ENCODE measurements around the gene AMT. TPM values are rescaled to one million over a fixed set of nuclear protein-coding genes. Genes with fewer than 3 reads are reported as not detected.
A peak's percentile ranks its signal among the peaks of the same experiment; 100 is the strongest.

AMT gene
- total RNA-seq, 5 donors from 2014 or later (not counting 1 experiment from before 2014, with no cell fraction given) = 9.6 to 14.1 (median 11.1) TPM

DNA sequence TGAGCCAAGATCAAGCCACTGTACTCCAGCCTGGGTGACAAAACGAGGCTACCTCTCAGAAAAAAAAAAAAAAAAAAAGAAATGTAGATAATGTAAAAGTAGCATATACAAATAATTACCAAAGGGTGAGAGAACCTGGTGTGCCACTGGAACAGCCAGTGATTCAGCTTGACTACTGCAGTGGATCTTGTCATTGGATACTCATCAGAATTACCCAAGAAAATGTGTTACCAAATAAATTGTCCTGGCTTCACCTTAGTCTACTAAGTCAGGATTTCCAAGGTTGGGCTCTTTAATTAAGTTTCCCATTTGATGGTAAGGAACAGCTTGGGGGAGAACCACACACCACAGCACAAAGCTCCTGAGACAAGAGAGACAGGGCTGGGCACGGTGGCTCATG lies 5.3 kb upstream of the AMT start:
- H3K27ac Mint-ChIP-seq = peak overlapping the region; percentile 44 to 95
- Histone ChIP-seq H3K27ac (ENCODE audit: low read length) (no peak overlapping the region), H3K36me3 (ENCODE audit: control insufficient read depth in 2 of 2, extremely low read depth in 1 of 2, insufficient read depth in 1 of 2, low read length in 1 of 2) (peaks cover 3 to 6% of the 10 kb centered on the region in 2 donors), H3K4me3 (ENCODE audit: control insufficient read depth in 1 of 2, extremely low read depth in 1 of 2, low read length in 1 of 2) (no peak overlapping the region), H3K9me3 (no peaks in the 10 kb centered on the region), H3K4me1 (ENCODE audit: control insufficient read depth in 1 of 2, extremely low read depth in 1 of 2, insufficient read depth in 2 of 2, low read length in 2 of 2) (peaks cover 9 to 36% of the 10 kb centered on the region in 2 experiments), H3K27me3 (replicated peaks in 1 of 2; ENCODE audit: control insufficient read depth in 2 of 2, extremely low read depth in 1 of 2, insufficient read depth in 2 of 2, low read length in 1 of 2) (no peaks in the 10 kb centered on the region)
- POLR2A ChIA-PET = interaction anchor here in 1 of 2 donors (1.2 kb wide), 1 partner anchor 12 kb away, joined by 4 read pairs; no protein-coding TSS in a partner anchor
- no peaks in the 10 kb centered on the region for H3K27me3 Mint-ChIP-seq
- DNase-seq (no peak), ATAC-seq (replicated peaks in 1 of 4) (no peak)
- CTCF ChIA-PET = interaction anchor here in 1 of 2 donors (0.7 kb wide), 1 partner anchor 12 kb away, joined by 3 read pairs; no protein-coding TSS in a partner anchor
- WGBS (ENCODE audit: insufficient coverage) = 20% methylated on average over 1 of the region's 2 CpGs
- peaks cover 2% of the 10 kb centered on the region for H3K36me3 Mint-ChIP-seq
- H3K4me3 Mint-ChIP-seq = peak overlapping the region in 2 of 3 donors; percentile 91 to 95
- H3K9me3 Mint-ChIP-seq = no peaks in the 10 kb centered on the region
- H3K4me1 Mint-ChIP-seq = peaks cover 30 to 41% (median 31%) of the 10 kb centered on the region in 3 donors

DNA sequence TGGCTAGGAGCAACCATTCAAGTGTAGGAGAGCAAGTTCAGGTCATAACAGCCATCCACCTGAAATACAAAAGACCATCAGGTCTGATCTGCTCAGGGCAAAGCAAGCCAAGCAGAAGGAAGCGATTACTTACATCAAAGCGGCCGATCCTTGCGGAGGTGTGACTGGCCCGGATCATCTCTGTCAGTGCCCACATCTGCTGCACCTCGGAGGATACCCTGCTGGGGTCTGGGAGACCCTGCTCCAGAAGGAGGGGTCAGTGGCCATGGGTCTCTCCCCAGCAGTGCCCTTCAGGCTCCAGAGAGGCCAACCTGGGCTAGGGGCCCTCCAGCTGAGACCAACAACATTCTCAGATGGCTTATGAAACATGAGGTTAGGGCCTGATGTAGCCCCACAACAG lies 2.5 kb upstream of the AMT start:
- H3K27ac ChIP-seq (ENCODE audit: low read length) = no peak overlapping the region
- ATAC-seq (replicated peaks in 1 of 4) (no peak), DNase-seq (no peak)
- H3K4me3 ChIP-seq (ENCODE audit: control insufficient read depth in 1 of 2, extremely low read depth in 1 of 2, low read length in 1 of 2) = no peak overlapping the region
- H3K27me3 Mint-ChIP-seq = no peaks in the 10 kb centered on the region
- no peaks in the 10 kb centered on the region for H3K9me3 ChIP-seq
- POLR2A ChIA-PET = no interaction called here
- no peak overlapping the region for H3K4me3 Mint-ChIP-seq
- 96% methylated on average over 6 of the region's 6 CpGs for WGBS (ENCODE audit: insufficient coverage)
- H3K36me3 ChIP-seq (ENCODE audit: control insufficient read depth in 2 of 2, extremely low read depth in 1 of 2, insufficient read depth in 1 of 2, low read length in 1 of 2) = peaks cover 4 to 9% of the 10 kb centered on the region in 2 donors
- H3K9me3 Mint-ChIP-seq = no peaks in the 10 kb centered on the region
- CTCF ChIA-PET = interaction anchor here in 1 of 2 donors (1.5 kb wide), 1 partner anchor 9 kb away, joined by 3 read pairs; no protein-coding TSS in a partner anchor
- no peaks in the 10 kb centered on the region for H3K27me3 ChIP-seq (replicated peaks in 1 of 2; ENCODE audit: control insufficient read depth in 2 of 2, extremely low read depth in 1 of 2, insufficient read depth in 2 of 2, low read length in 1 of 2)
- peaks cover 33 to 51% (median 33%) of the 10 kb centered on the region in 3 donors for H3K4me1 Mint-ChIP-seq
- peaks cover 5% of the 10 kb centered on the region for H3K36me3 Mint-ChIP-seq
- peak overlapping the region in 1 of 2 donors; percentile 60 for H3K27ac Mint-ChIP-seq
- H3K4me1 ChIP-seq (ENCODE audit: control insufficient read depth in 1 of 2, extremely low read depth in 1 of 2, insufficient read depth in 2 of 2, low read length in 2 of 2) = peaks cover 9 to 45% of the 10 kb centered on the region in 2 experiments

DNA sequence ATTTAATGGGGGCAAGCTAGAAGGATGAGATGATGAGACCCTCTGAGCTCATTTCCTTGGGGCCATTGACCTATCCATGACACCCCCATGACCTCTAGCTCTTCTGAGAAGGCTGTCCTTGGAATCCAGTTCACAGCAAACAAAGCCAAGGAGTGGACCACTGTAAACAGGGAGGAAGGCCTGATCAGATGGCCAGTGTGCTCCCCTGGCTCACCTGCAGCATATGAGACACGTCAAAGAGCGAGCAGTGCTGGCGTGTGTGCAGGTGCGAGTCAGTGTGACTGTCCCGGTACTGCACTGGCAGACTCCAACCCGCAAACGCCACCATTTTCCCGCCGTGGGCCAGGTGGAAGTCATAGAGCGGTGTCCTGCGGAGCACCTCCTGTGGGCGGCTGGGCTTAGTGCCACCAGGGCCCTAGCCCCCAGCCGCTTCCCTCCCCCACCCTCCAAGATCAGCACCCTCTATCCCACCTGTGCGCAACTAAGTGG lies 339 bp downstream of the AMT start:
- peak overlapping the region in 1 of 2 donors; percentile 44 for H3K27ac Mint-ChIP-seq
- H3K27me3 ChIP-seq (replicated peaks in 1 of 2; ENCODE audit: control insufficient read depth in 2 of 2, extremely low read depth in 1 of 2, insufficient read depth in 2 of 2, low read length in 1 of 2) = no peaks in the 10 kb centered on the region
- ATAC-seq (replicated peaks in 1 of 4) (no peak), DNase-seq (no peak)
- peak overlapping the region in 2 of 3 donors; percentile 28 to 41 for H3K4me3 Mint-ChIP-seq
- H3K27me3 Mint-ChIP-seq = no peaks in the 10 kb centered on the region
- H3K36me3 Mint-ChIP-seq = peaks cover 9% of the 10 kb centered on the region
- no peaks in the 10 kb centered on the region for H3K9me3 ChIP-seq
- H3K27ac ChIP-seq (ENCODE audit: low read length) = no peak overlapping the region
- ChIA-PET POLR2A (no interaction called here), CTCF (no interaction called here)
- H3K36me3 ChIP-seq (ENCODE audit: control insufficient read depth in 2 of 2, extremely low read depth in 1 of 2, insufficient read depth in 1 of 2, low read length in 1 of 2) = peaks cover 4 to 21% of the 10 kb centered on the region in 2 donors
- H3K4me3 ChIP-seq (ENCODE audit: control insufficient read depth in 1 of 2, extremely low read depth in 1 of 2, low read length in 1 of 2) = peak overlapping the region in 1 of 2 donors; percentile 17
- peaks cover 35 to 61% (median 40%) of the 10 kb centered on the region in 3 donors for H3K4me1 Mint-ChIP-seq
- H3K4me1 ChIP-seq (ENCODE audit: control insufficient read depth in 1 of 2, extremely low read depth in 1 of 2, insufficient read depth in 2 of 2, low read length in 2 of 2) = peaks cover 12 to 53% of the 10 kb centered on the region in 2 experiments
- H3K9me3 Mint-ChIP-seq = no peaks in the 10 kb centered on the region
- WGBS (ENCODE audit: insufficient coverage) = 81% methylated on average over 14 of the region's 14 CpGs

DNA sequence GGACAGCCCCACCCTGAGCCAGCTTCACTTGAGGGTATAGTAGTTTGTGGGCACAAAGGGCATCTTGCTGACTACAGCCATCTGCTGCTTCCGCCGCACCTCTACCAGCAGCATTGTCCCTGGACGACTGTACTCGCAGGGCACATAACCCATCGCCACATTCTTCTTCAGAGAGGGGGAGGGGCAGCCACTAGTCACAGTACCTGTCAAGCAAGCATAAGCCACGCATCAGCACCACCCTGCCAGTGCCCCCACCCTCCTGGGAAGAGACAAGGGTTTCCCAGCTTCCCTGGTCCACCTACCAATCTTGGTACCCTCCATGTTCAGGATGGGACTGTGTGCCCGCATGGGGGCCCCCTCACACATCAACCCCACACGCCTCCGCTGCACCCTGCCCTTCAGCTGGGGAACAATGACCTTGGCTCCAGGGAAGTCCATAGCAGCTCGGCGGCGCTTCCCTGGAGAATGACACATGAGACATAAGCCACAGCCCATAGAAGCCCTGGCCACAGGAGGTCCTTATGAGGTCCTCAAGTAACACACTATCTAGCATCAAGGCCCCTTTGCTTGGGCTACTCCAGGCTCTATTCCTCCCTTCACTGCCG lies 4.7 kb downstream of the AMT start:
- Histone ChIP-seq H3K9me3 (no peaks in the 10 kb centered on the region), H3K27me3 (replicated peaks in 1 of 2; ENCODE audit: control insufficient read depth in 2 of 2, extremely low read depth in 1 of 2, insufficient read depth in 2 of 2, low read length in 1 of 2) (no peaks in the 10 kb centered on the region), H3K27ac (ENCODE audit: low read length) (peak overlapping the region; percentile 96), H3K4me3 (ENCODE audit: control insufficient read depth in 1 of 2, extremely low read depth in 1 of 2, low read length in 1 of 2) (no peak overlapping the region), H3K36me3 (ENCODE audit: control insufficient read depth in 2 of 2, extremely low read depth in 1 of 2, insufficient read depth in 1 of 2, low read length in 1 of 2) (peaks cover 1 to 21% of the 10 kb centered on the region in 2 donors), H3K4me1 (ENCODE audit: control insufficient read depth in 1 of 2, extremely low read depth in 1 of 2, insufficient read depth in 2 of 2, low read length in 2 of 2) (peaks cover 34 to 82% of the 10 kb centered on the region in 2 experiments)
- peaks cover 56 to 74% (median 62%) of the 10 kb centered on the region in 3 donors for H3K4me1 Mint-ChIP-seq
- DNase-seq (no peak), ATAC-seq (replicated peaks in 1 of 4) (no peak)
- peak overlapping the region in 1 of 3 donors; percentile 85 for H3K4me3 Mint-ChIP-seq
- peaks cover 9% of the 10 kb centered on the region for H3K36me3 Mint-ChIP-seq
- peak overlapping the region; percentile 93 to 96 for H3K27ac Mint-ChIP-seq
- ChIA-PET POLR2A (interaction anchor here in 1 of 2 donors (1.6 to 2.7 kb wide), 2 partner anchors 32 to 77 kb away, joined by 3 to 10 read pairs; partner anchors contain the start of gene USP4), CTCF (interaction anchor here in 1 of 2 donors (0.6 to 1.0 kb wide), 4 partner anchors 26 to 421 kb away, joined by 3 to 7 read pairs (median 4); no protein-coding TSS in a partner anchor)
- WGBS (ENCODE audit: insufficient coverage) = 91% methylated on average over 10 of the region's 13 CpGs
- H3K9me3 Mint-ChIP-seq = no peaks in the 10 kb centered on the region
- no peaks in the 10 kb centered on the region for H3K27me3 Mint-ChIP-seq

DNA sequence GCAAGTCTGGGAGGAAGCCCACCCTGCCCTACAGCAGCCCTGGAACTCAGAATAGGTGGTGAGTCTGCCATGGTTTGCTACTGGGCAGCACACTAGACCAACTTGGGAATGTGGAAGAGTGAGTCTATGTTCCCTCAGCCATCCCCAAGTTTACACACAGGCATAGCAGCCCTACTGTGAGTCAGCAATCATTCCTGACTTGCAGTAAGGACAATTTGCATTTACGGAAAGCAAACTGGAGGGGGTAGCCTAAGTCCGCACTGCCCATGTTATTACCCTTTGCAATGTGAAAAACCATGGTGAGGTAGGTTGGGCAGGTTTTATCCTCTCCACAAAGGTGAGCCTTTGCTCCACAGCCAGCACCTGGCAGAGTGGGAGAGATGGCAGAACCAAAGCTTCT lies 5.4 kb downstream of the AMT start:
- POLR2A ChIA-PET = interaction anchor here in 1 of 2 donors (1.6 to 2.7 kb wide), 2 partner anchors 32 to 77 kb away, joined by 3 to 10 read pairs; partner anchors contain the start of gene USP4

More for the DNA sequence above, 5.4 kb downstream of the AMT start:
- Mint-ChIP-seq H3K27ac (peak overlapping the region; percentile 93 to 96), H3K4me1 (peaks cover 59 to 79% (median 64%) of the 10 kb centered on the region in 3 donors), H3K9me3 (no peaks in the 10 kb centered on the region), H3K4me3 (peak overlapping the region; percentile 23 to 85 (median 62)), H3K27me3 (no peaks in the 10 kb centered on the region), H3K36me3 (peaks cover 9% of the 10 kb centered on the region)
- H3K27me3 ChIP-seq (replicated peaks in 1 of 2; ENCODE audit: control insufficient read depth in 2 of 2, extremely low read depth in 1 of 2, insufficient read depth in 2 of 2, low read length in 1 of 2) = no peaks in the 10 kb centered on the region
- peaks cover 0 to 21% of the 10 kb centered on the region in 2 donors for H3K36me3 ChIP-seq (ENCODE audit: control insufficient read depth in 2 of 2, extremely low read depth in 1 of 2, insufficient read depth in 1 of 2, low read length in 1 of 2)
- H3K4me3 ChIP-seq (ENCODE audit: control insufficient read depth in 1 of 2, extremely low read depth in 1 of 2, low read length in 1 of 2) = peak overlapping the region in 1 of 2 donors; percentile 42
- no peak for ATAC-seq (replicated peaks in 1 of 4)
- DNase-seq = no peak
- CTCF ChIA-PET = interaction anchor here in 1 of 2 donors (0.6 to 3.3 kb wide), 5 partner anchors 28 to 420 kb away, joined by 3 to 33 read pairs (median 15); partner anchors contain the start of gene USP4
- no peaks in the 10 kb centered on the region for H3K9me3 ChIP-seq
- no CpG with 5 or more reads among the region's 2 CpGs for WGBS (ENCODE audit: insufficient coverage)
- H3K4me1 ChIP-seq (ENCODE audit: control insufficient read depth in 1 of 2, extremely low read depth in 1 of 2, insufficient read depth in 2 of 2, low read length in 2 of 2) = peaks cover 36 to 80% of the 10 kb centered on the region in 2 experiments
- peak overlapping the region; percentile 96 for H3K27ac ChIP-seq (ENCODE audit: low read length)

Measured in T-cell (primary cell).